ENCODE measurements around the gene POLR3K. TPM values are rescaled to one million over a fixed set of nuclear protein-coding genes. Genes with fewer than 3 reads are reported as not detected.

Gene POLR3K
- total and polyA plus RNA-seq, 4 donors, result 2.8 to 9.8 (median 7.4) TPM

DNA sequence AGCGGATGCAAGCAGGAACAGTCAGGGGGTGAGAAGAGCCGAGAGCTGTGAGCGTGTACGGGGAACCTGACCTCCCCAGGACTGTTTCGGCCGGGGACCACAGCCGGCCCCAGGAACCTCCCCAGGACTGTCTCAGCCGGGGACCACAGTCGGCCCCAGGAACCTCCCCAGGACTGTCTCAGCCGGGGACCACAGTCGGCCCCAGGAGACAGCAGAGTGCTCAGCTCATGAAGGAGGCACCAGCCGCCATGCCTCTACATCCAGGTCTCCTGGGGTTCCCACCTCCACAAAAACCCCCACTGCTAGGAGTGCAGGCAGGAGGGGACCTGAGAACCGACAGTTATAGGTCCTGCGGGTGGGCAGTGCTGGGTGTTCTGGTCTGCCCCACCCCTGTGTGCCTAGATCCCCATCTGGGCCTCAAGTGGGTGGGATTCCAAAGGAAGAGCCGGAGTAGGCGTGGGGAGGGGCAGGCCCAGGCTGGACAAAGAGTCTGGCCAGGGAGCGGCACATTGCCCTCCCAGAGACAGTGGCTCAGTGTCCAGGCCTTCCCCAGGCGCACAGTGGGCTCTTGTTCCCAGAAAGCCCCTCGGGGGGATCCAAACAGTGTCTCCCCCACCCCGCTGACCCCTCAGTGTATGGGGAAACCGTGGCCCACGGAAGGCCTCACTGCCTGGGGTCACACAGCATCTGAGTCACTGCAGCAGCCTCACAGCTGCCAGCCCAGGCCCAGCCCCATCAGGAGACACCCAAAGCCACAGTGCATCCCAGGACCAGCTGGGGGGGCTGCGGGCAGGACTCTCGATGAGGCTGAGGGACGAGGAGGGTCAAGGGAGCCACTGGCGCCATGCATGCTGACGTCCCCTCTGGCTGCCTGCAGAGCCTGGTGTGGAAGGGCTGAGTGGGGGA is 14.7 kb upstream of the POLR3K start:
- Histone ChIP-seq H3K9ac (ENCODE audit: low read depth in 1 of 2, low read length in 2 of 2) (no peak overlapping the region), H3K4me1 (ENCODE audit: control insufficient read depth in 4 of 4, insufficient read depth in 4 of 4, low read length in 3 of 4) (peaks cover 5 to 33% (median 19%) of the 10 kb centered on the region in 4 donors), H3K27me3 (ENCODE audit: control insufficient read depth in 4 of 4, insufficient read depth in 4 of 4, low read length in 3 of 4) (no peaks in the 10 kb centered on the region), H3K36me3 (ENCODE audit: control insufficient read depth in 4 of 4, insufficient read depth in 3 of 4, low read depth in 1 of 4, low read length in 3 of 4) (no peaks in the 10 kb centered on the region), H3K4me3 (ENCODE audit: low read depth in 1 of 3, low read length in 3 of 3) (no peak overlapping the region), H3K9me3 (ENCODE audit: control insufficient read depth in 4 of 4, low read length in 3 of 4) (no peaks in the 10 kb centered on the region), H3K27ac (ENCODE audit: low read depth in 1 of 2, low read length in 2 of 2) (no peak overlapping the region)
- DNase-seq (ENCODE audit: low spot score), result no peak
- 89% methylated on average over 27 of the region's 27 CpGs for WGBS
- TF ChIP-seq, protein P1, sequence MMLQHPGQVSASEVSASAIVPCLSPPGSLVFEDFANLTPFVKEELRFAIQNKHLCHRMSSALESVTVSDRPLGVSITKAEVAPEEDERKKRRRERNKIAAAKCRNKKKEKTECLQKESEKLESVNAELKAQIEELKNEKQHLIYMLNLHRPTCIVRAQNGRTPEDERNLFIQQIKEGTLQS (IDR thresholded peaks at IDR 0.05), result no peak
- no peak for TF ChIP-seq HNF4A (conservative IDR thresholded peaks at IDR 0.05)
- TF ChIP-seq SP1 (IDR thresholded peaks at IDR 0.05), result no peak
- TF ChIP-seq YY1 (IDR thresholded peaks at IDR 0.05), result no peak
- TF ChIP-seq, protein P2, sequence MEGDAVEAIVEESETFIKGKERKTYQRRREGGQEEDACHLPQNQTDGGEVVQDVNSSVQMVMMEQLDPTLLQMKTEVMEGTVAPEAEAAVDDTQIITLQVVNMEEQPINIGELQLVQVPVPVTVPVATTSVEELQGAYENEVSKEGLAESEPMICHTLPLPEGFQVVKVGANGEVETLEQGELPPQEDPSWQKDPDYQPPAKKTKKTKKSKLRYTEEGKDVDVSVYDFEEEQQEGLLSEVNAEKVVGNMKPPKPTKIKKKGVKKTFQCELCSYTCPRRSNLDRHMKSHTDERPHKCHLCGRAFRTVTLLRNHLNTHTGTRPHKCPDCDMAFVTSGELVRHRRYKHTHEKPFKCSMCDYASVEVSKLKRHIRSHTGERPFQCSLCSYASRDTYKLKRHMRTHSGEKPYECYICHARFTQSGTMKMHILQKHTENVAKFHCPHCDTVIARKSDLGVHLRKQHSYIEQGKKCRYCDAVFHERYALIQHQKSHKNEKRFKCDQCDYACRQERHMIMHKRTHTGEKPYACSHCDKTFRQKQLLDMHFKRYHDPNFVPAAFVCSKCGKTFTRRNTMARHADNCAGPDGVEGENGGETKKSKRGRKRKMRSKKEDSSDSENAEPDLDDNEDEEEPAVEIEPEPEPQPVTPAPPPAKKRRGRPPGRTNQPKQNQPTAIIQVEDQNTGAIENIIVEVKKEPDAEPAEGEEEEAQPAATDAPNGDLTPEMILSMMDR (IDR thresholded peaks at IDR 0.05; ENCODE audit: low read depth, low read length, missing input control), result no peak
- TF ChIP-seq NR2F2 (IDR thresholded peaks at IDR 0.05), result no peak
- TF ChIP-seq, protein P3, sequence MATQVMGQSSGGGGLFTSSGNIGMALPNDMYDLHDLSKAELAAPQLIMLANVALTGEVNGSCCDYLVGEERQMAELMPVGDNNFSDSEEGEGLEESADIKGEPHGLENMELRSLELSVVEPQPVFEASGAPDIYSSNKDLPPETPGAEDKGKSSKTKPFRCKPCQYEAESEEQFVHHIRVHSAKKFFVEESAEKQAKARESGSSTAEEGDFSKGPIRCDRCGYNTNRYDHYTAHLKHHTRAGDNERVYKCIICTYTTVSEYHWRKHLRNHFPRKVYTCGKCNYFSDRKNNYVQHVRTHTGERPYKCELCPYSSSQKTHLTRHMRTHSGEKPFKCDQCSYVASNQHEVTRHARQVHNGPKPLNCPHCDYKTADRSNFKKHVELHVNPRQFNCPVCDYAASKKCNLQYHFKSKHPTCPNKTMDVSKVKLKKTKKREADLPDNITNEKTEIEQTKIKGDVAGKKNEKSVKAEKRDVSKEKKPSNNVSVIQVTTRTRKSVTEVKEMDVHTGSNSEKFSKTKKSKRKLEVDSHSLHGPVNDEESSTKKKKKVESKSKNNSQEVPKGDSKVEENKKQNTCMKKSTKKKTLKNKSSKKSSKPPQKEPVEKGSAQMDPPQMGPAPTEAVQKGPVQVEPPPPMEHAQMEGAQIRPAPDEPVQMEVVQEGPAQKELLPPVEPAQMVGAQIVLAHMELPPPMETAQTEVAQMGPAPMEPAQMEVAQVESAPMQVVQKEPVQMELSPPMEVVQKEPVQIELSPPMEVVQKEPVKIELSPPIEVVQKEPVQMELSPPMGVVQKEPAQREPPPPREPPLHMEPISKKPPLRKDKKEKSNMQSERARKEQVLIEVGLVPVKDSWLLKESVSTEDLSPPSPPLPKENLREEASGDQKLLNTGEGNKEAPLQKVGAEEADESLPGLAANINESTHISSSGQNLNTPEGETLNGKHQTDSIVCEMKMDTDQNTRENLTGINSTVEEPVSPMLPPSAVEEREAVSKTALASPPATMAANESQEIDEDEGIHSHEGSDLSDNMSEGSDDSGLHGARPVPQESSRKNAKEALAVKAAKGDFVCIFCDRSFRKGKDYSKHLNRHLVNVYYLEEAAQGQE (IDR thresholded peaks at IDR 0.05), result no peak
- no peak for TF ChIP-seq FOXA1 (IDR thresholded peaks at IDR 0.05)
- no peak for TF ChIP-seq GABPA (IDR thresholded peaks at IDR 0.05 in 1 of 2, conservative IDR thresholded peaks at IDR 0.05 in 1 of 2)
- no peak for TF ChIP-seq HNF4G (IDR thresholded peaks at IDR 0.05)
- TF ChIP-seq, protein P4, sequence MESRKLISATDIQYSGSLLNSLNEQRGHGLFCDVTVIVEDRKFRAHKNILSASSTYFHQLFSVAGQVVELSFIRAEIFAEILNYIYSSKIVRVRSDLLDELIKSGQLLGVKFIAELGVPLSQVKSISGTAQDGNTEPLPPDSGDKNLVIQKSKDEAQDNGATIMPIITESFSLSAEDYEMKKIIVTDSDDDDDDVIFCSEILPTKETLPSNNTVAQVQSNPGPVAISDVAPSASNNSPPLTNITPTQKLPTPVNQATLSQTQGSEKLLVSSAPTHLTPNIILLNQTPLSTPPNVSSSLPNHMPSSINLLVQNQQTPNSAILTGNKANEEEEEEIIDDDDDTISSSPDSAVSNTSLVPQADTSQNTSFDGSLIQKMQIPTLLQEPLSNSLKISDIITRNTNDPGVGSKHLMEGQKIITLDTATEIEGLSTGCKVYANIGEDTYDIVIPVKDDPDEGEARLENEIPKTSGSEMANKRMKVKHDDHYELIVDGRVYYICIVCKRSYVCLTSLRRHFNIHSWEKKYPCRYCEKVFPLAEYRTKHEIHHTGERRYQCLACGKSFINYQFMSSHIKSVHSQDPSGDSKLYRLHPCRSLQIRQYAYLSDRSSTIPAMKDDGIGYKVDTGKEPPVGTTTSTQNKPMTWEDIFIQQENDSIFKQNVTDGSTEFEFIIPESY (IDR thresholded peaks at IDR 0.05), result no peak
- no peak for TF ChIP-seq FOXA2 (IDR thresholded peaks at IDR 0.05)
- TF ChIP-seq EGR1 (IDR thresholded peaks at IDR 0.05; ENCODE audit: low read depth in 2 of 2), result no peak
- no peak for TF ChIP-seq RAD21 (IDR thresholded peaks at IDR 0.05)
- TF ChIP-seq RXRA (IDR thresholded peaks at IDR 0.05), result no peak

Data from liver (tissue), 9 donors.